ENCODE data around the gene ARHGAP9. TPM values are rescaled to one million over a fixed set of nuclear protein-coding genes. Genes with fewer than 3 reads are reported as not detected.

Gene ARHGAP9
- total RNA-seq, 1 donor from 2014 or later = not detected

DNA sequence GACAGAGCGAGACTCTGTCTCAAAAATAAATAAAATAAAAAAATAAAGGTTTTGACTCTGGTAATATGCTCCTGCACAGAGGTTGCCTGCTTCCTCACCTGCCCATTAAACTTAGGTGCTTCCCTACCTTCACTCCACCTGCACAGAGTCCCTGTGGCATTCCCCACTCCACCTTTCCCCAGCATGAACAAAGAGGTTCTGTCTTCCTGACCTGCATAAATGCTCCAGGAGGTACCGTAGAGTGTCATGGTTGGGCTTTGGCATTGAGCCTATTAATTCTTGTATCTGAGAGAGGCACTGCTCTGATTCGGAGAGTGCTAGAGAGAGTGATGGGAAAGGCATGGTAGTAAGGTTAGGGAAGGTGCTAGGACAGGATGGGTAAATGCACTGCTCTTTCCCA, 6.3 kb downstream of the ARHGAP9 start:
- Mint-ChIP-seq H3K36me3 (no peaks in the 10 kb centered on the region), H3K4me1 (peaks cover 20% of the 10 kb centered on the region), H3K9me3 (no peaks in the 10 kb centered on the region), H3K27me3 (ENCODE audit: low read depth) (peaks cover 97% of the 10 kb centered on the region), H3K4me3 (no peak overlapping the region), H3K27ac (no peak overlapping the region)
- no peak for DNase-seq (ENCODE audit: low spot score in 2 of 2, unreplicated experiment in 2 of 2)
- TF ChIP-seq CTCF (IDR thresholded peaks at IDR 0.05; ENCODE audit: unreplicated experiment) = no peak

DNA sequence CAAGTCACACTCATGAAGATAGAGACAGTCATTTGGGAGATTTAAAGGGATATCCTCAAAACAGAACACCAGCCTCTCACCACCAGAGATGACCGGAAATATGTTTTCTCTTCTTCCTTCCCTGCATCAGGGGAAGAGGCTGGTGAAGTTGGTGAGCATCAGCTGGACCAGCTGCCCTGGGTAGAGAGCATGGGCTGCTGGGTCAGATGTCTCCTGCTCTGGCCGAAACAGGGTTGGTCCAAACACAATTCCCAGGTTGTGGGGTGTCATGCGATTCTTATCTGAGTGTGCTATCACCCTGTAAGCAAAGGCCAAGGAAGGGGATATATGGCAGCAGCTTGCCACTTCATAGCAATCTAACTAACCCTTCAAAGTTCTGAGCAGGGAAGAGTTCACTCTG, 7.3 kb downstream of the ARHGAP9 start:
- Mint-ChIP-seq H3K4me1 (peaks cover 15% of the 10 kb centered on the region), H3K9me3 (no peaks in the 10 kb centered on the region), H3K36me3 (no peaks in the 10 kb centered on the region), H3K4me3 (no peak overlapping the region), H3K27me3 (ENCODE audit: low read depth) (peaks cover 97% of the 10 kb centered on the region), H3K27ac (no peak overlapping the region)
- DNase-seq (ENCODE audit: low spot score in 2 of 2, unreplicated experiment in 2 of 2) = no peak
- no peak for TF ChIP-seq CTCF (IDR thresholded peaks at IDR 0.05; ENCODE audit: unreplicated experiment)

GRCh38 chr12:57471661-57472060, 8.0 kb downstream of the ARHGAP9 start:
- DNase-seq (ENCODE audit: low spot score in 2 of 2, unreplicated experiment in 2 of 2) = no peak
- no peak for TF ChIP-seq CTCF (IDR thresholded peaks at IDR 0.05; ENCODE audit: unreplicated experiment)
- Mint-ChIP-seq H3K27ac (no peak overlapping the region), H3K27me3 (ENCODE audit: low read depth) (peaks cover 96% of the 10 kb centered on the region), H3K4me3 (no peak overlapping the region), H3K4me1 (peaks cover 15% of the 10 kb centered on the region), H3K36me3 (no peaks in the 10 kb centered on the region), H3K9me3 (no peaks in the 10 kb centered on the region)

- Mint-ChIP-seq H3K4me3 (no peak overlapping the region), H3K27me3 (ENCODE audit: low read depth) (peaks cover 92% of the 10 kb centered on the region), H3K9me3 (no peaks in the 10 kb centered on the region)
Measured at GRCh38 chr12:57470970-57471656, 8.6 kb downstream of the ARHGAP9 start.

GRCh38 chr12:57470286-57470969, 9.2 kb downstream of the ARHGAP9 start:
- H3K27me3 Mint-ChIP-seq (ENCODE audit: low read depth) = peaks cover 92% of the 10 kb centered on the region

More at GRCh38 chr12:57470970-57471656, 8.6 kb downstream of the ARHGAP9 start:
- no peak for DNase-seq (ENCODE audit: low spot score in 2 of 2, unreplicated experiment in 2 of 2)
- H3K27ac Mint-ChIP-seq = no peak overlapping the region
- H3K36me3 Mint-ChIP-seq = no peaks in the 10 kb centered on the region
- no peak for TF ChIP-seq CTCF (IDR thresholded peaks at IDR 0.05; ENCODE audit: unreplicated experiment)
- peaks cover 11% of the 10 kb centered on the region for H3K4me1 Mint-ChIP-seq

More at GRCh38 chr12:57470286-57470969, 9.2 kb downstream of the ARHGAP9 start:
- TF ChIP-seq CTCF (IDR thresholded peaks at IDR 0.05; ENCODE audit: unreplicated experiment) = no peak
- H3K4me3 Mint-ChIP-seq = no peak overlapping the region
- no peaks in the 10 kb centered on the region for H3K9me3 Mint-ChIP-seq
- H3K27ac Mint-ChIP-seq = no peak overlapping the region
- no peaks in the 10 kb centered on the region for H3K36me3 Mint-ChIP-seq
- H3K4me1 Mint-ChIP-seq = peaks cover 7% of the 10 kb centered on the region
- no peak for DNase-seq (ENCODE audit: low spot score in 2 of 2, unreplicated experiment in 2 of 2)

Measured in mesothelial cell of epicardium (in vitro differentiated cells).